Activated CD8-positive, alpha-beta memory T cell treated with anti-CD3 and anti-CD28 coated beads, Interleukin-2, amount 50 U/mL, for 24 hours (primary cell): ENCODE results near the gene RUNX2.

Experiments used
- DNase-seq: peaks from one replicate; pipeline ENCODE4 v3.0.0-alpha.2; 2020; ENCODE audit errors: extremely low read depth

RUNX2 gene

DNA sequence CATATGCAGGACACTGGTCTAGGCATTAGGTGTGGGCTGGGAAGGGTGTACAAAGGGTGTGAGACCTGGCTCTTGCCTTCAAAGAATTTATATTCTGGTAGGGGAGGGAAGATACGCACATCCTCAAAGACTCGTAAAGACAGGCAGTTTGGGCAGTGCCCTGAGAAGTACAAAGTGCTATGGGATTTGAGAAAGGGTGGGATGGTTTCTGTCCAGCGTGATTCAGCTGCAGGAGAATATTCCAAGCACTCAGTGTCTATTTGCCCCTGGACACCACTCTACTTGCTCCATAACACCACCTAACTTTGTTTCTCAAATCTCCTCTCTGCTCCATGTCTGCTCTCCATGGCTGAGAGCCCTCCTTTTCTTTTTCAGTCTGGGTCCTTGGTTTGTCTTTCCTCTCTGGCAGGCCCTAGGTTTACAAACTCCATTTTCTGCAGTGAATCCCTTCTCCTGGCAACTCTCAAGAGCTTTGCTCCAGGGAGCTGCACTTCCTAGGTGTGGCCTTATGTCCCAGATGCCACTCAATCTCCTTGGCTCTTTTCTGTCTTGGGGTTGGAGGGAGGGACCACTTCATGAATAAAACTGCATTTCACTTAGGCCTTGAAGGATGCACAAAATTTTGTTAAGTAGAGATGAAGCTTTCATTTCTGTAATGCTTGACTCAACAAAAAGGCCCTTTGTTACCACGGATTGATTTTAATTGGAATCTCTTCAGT, 377.2 kb downstream of the RUNX2 start:
- no peak for DNase-seq

DNA sequence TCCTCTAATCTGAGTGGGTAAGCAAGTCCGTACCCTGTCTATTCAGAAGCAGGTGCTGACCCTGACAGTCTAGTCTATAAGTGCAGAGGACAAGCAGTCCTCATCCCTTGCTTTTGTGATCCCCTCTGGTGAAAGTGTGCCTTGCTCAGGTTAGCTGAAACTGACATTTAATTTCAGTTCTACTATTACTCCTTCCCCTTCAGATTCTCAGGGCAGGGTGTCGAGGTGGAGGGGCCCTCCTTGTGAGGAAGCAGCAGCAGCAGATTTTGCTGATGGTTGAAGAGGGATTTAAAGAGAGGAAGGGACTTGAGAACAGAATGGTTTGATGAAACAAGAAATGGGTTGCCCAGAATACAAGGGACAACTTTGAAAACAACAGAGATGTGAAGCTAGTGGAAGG, 378.2 kb downstream of the RUNX2 start:
- DNase-seq: no peak

DNA sequence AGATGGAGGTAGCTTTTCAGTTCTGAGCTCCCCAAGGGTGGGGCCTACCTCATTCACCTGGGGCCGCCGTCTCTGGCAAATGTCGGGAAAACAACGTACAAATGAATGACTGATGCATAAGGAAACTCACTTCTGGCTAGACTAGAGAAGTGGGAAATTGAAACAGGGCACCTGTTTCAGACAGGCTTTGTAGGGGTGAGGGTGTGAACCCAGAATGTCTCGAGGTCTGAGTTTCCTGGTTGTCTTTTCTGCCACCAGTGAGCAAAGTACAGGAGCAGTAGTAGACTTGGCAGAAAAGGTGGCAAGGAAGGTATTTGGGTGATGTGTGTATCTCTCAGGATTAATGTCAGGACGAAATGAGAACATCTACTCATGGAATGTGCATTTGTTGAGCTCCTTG, 379.0 kb downstream of the RUNX2 start:
- no peak for DNase-seq

- no peak for DNase-seq
Measured at GRCh38 chr6:45709781-45710220, 381.7 kb downstream of the RUNX2 start.

GRCh38 chr6:45710304-45710821, 382.2 kb downstream of the RUNX2 start:
- DNase-seq: peak; percentile 81

GRCh38 chr6:45712076-45712475, 383.9 kb downstream of the RUNX2 start:
- DNase-seq: no peak

GRCh38 chr6:45712786-45713185, 384.7 kb downstream of the RUNX2 start:
- no peak for DNase-seq
